A549 (cell line): ENCODE results near the gene ACOT4. TPM values are rescaled to one million over a fixed set of nuclear protein-coding genes. Genes with fewer than 3 reads are reported as not detected.

Experiments
- ATAC-seq, 2 experiments: fragments of 200-7000 bp in 1 of 2; fragments of >200 bp in 1 of 2; cut with Nextera tagmentation in 1 of 2; cut with Tn5 transposase in 1 of 2; 3 replicates each; pipeline versions ENCODE4 v1.8.0 to v1.9.1; 2018 to 2020; ENCODE audit warnings: mild to moderate bottlenecking in 1 of 2, moderate library complexity in 1 of 2
- CTCF ChIA-PET: fragments of 300-600 bp; sonication (Branson Sonifier 250); formaldehyde crosslinking; extraction: SDS; loops from one replicate; lab custom pipeline; 2021; ENCODE audit warnings: antibody characterized with exemption, inconsistent platforms; lab: Yijun Ruan, JAX
- POLR2A ChIA-PET: fragments of 350-600 bp; formaldehyde crosslinking; extraction: SDS; loops from one replicate; lab custom pipeline; 2021; ENCODE audit warnings: antibody characterized with exemption, inconsistent platforms; lab: Yijun Ruan, JAX
- DNase-seq, 2 experiments: peaks; one replicate each; pipeline versions ENCODE4 v3.0.0 to v3.0.0-alpha.2; 2011 to 2016; ENCODE audit warnings: low read depth in 1 of 2, low spot score in 1 of 2
- FAIRE-seq: peaks from 2 replicates; lab custom pipeline; 2011; peaks lifted over from hg19 to GRCh38; lab: Jason Lieb, UNC
- H3K27ac ChIP-seq, 2 experiments: fragments of >200 bp; sonication (Bioruptor Twin); formaldehyde crosslinking; 3 replicates each; pipeline ENCODE4 v1.5.1; 2016 to 2017
- H3K4me1 ChIP-seq: fragments of >200 bp; sonication (Bioruptor Twin); formaldehyde crosslinking; 3 replicates; pipeline ENCODE4 v1.6.1; 2016
- H3K4me2 ChIP-seq: fragments of >200 bp; sonication (Bioruptor Twin); formaldehyde crosslinking; 3 replicates; pipeline ENCODE4 v1.6.1; 2016
- H3K4me3 ChIP-seq: fragments of >200 bp; sonication (Bioruptor Twin); formaldehyde crosslinking; 3 replicates; pipeline ENCODE4 v1.5.1; 2016
- H3K9me3 ChIP-seq: fragments of >200 bp; sonication (Bioruptor Twin); formaldehyde crosslinking; 3 replicates; pipeline ENCODE4 v1.6.1; 2016
- CBX2 ChIP-seq: fragments of 200-600 bp; sonication (generic); IDR thresholded peaks from 2 replicates; pipeline ENCODE4 v1.6.1; 2016; ENCODE audit warnings: low read depth, mild to moderate bottlenecking, borderline replicate concordance
- CEBPB ChIP-seq, 2 experiments: fragments of >200 bp in 1 of 2; sonication (Bioruptor Twin) in 1 of 2; formaldehyde crosslinking in 1 of 2; IDR thresholded peaks; 2 replicates each; pipeline ENCODE4 v1.6.1; 2012 to 2016
- CHD2 ChIP-seq: fragments of 150-350 bp; IDR thresholded peaks from 2 replicates; pipeline ENCODE4 v1.6.1; 2014; ENCODE audit warnings: low read length; ENCODE audit not compliant: partially characterized antibody
- CTCF ChIP-seq: fragments of >200 bp; sonication (Bioruptor Twin); formaldehyde crosslinking; IDR thresholded peaks from 3 replicates; pipeline ENCODE4 v1.5.1; 2016
- EHMT2 ChIP-seq: fragments of 200-600 bp; sonication (generic); IDR thresholded peaks from 2 replicates; pipeline ENCODE4 v1.6.1; 2016; ENCODE audit warnings: antibody characterized with exemption, low read depth, mild to moderate bottlenecking, moderate library complexity
- FOXS1 ChIP-seq: fragments of 250-450 bp; sonication (Bioruptor Pico); IDR thresholded peaks from 2 replicates; pipeline ENCODE4 v1.5.0; 2020; ENCODE audit warnings: mild to moderate bottlenecking, moderate library complexity
- HMGXB4 ChIP-seq: fragments of 250-450 bp; sonication (Bioruptor Pico); IDR thresholded peaks from 2 replicates; pipeline ENCODE4 v1.5.0; 2021; ENCODE audit warnings: mild to moderate bottlenecking, moderate library complexity, borderline replicate concordance
- HOXB5 ChIP-seq: fragments of 250-450 bp; sonication (Bioruptor Pico); IDR thresholded peaks from 2 replicates; pipeline ENCODE4 v1.5.0; 2020; ENCODE audit warnings: mild to moderate bottlenecking, moderate library complexity
- MAZ ChIP-seq: fragments of 150-350 bp; IDR thresholded peaks from 2 replicates; pipeline ENCODE4 v1.6.1; 2014; ENCODE audit warnings: antibody characterized with exemption, low read depth, low read length, borderline replicate concordance
- PBX3 ChIP-seq: IDR thresholded peaks from 2 replicates; pipeline ENCODE4 v1.6.1; 2012
- PHF8 ChIP-seq: fragments of 200-600 bp; sonication (generic); IDR thresholded peaks from 2 replicates; pipeline ENCODE4 v1.6.1; 2016; ENCODE audit warnings: low read depth, mild to moderate bottlenecking, antibody characterized with exemption, moderate library complexity, borderline replicate concordance
- POLR2AphosphoS2 ChIP-seq: conservative IDR thresholded peaks from 2 replicates; pipeline ENCODE4 v1.6.1; 2012; ENCODE audit warnings: low read length, improper control_type of control experiment, inconsistent platforms
- RAD21 ChIP-seq, 2 experiments: fragments of >200 bp in 1 of 2; sonication (Bioruptor Twin) in 1 of 2; formaldehyde crosslinking in 1 of 2; IDR thresholded peaks in 1 of 2; conservative IDR thresholded peaks in 1 of 2; 2 replicates in 1 of 2; 3 replicates in 1 of 2; pipeline ENCODE4 v1.6.1; 2012 to 2018; ENCODE audit warnings: inconsistent platforms in 1 of 2
- RFX5 ChIP-seq: fragments of 450-650 bp; IDR thresholded peaks from 2 replicates; pipeline ENCODE4 v1.7.1; 2014; ENCODE audit warnings: antibody characterized with exemption, mild to moderate bottlenecking, moderate library complexity
- RNF2 ChIP-seq: fragments of 200-600 bp; sonication (generic); IDR thresholded peaks from 2 replicates; pipeline ENCODE4 v1.6.1; 2016; ENCODE audit warnings: low read depth, mild to moderate bottlenecking, antibody characterized with exemption, moderate library complexity, borderline replicate concordance
- USF2 ChIP-seq: fragments of 450-650 bp; IDR thresholded peaks from 2 replicates; pipeline ENCODE4 v1.6.1; 2014; ENCODE audit warnings: antibody characterized with exemption
- ZC3H11A ChIP-seq: fragments of 450-650 bp; IDR thresholded peaks from 2 replicates; pipeline ENCODE4 v1.6.1; 2014; ENCODE audit warnings: antibody characterized with exemption, mild to moderate bottlenecking
- ZFP36 ChIP-seq: fragments of 450-650 bp; IDR thresholded peaks from 2 replicates; pipeline ENCODE4 v1.6.1; 2014; ENCODE audit warnings: borderline replicate concordance; ENCODE audit not compliant: partially characterized antibody
- ZNF302 ChIP-seq: fragments of 250-450 bp; sonication (Bioruptor Pico); IDR thresholded peaks from 2 replicates; pipeline ENCODE4 v1.9.0; 2021; ENCODE audit warnings: inconsistent platforms, mild to moderate bottlenecking, moderate library complexity
- WGBS: methylation state at CpG from one replicate; pipeline ENCODE4 v1.1.6; 2017; ENCODE audit errors: missing lambda C conversion rate; 5-methylcytosine and 5-hydroxymethylcytosine counted together
- polyA plus RNA-seq, 4 experiments: library from polyadenylated mRNA; depleted of rRNA in 3 of 4; stranded (reverse); fragments of >200 nt; fragmentation: RNase III in 1 of 4; extraction: RNeasy Plus Mini Kit Qiagen cat#74134 plus additional on column Dnase treatment in 1 of 4; gene quantifications; 2 replicates in 3 of 4; 3 replicates in 1 of 4; pipeline ENCODE4 v1.2.3, GENCODE V29; 2011 to 2017

ACOT4 gene
- polyA plus RNA-seq, 2 of the 4 experiments (the other 2 are of a cell fraction): 1.6 to 2.7 TPM

- Histone ChIP-seq H3K4me3 (no peak overlapping the region), H3K27ac (no peak overlapping the region), H3K9me3 (no peaks in the 10 kb centered on the region), H3K4me2 (no peak overlapping the region), H3K4me1 (no peaks in the 10 kb centered on the region)
- ChIA-PET POLR2A (no interaction called here), CTCF (interaction anchor here (0.8 to 1.2 kb wide), 4 partner anchors 19 to 242 kb away, joined by 3 to 4 read pairs (median 3); no protein-coding TSS in a partner anchor)
- ATAC-seq: no peak
- WGBS: 80% methylated on average over 3 of the region's 3 CpGs
- DNase-seq: no peak
- no peak for FAIRE-seq
- no peak for TF ChIP-seq RFX5
- no peak for TF ChIP-seq FOXS1 (CRISPR knock-in tag)
- no peak for TF ChIP-seq CHD2
- TF ChIP-seq RAD21 (conservative IDR thresholded peaks at IDR 0.05 in 1 of 2, IDR thresholded peaks at IDR 0.05 in 1 of 2): no peak
- no peak for TF ChIP-seq HOXB5 (CRISPR knock-in tag)
- no peak for TF ChIP-seq HMGXB4 (CRISPR knock-in tag)
- no peak for TF ChIP-seq ZNF302
- no peak for TF ChIP-seq EHMT2
- no peak for TF ChIP-seq POLR2AphosphoS2
- no peak for TF ChIP-seq CBX2
- TF ChIP-seq PHF8: no peak
- TF ChIP-seq MAZ: no peak
- no peak for TF ChIP-seq CEBPB (IDR thresholded peaks at IDR 0.05)
These were observed 14.6 kb downstream of the ACOT4 start for GRCh38 chr14:73606271-73606670.

- POLR2A ChIA-PET: no interaction called here
These were observed 15.6 kb downstream of the ACOT4 start for GRCh38 chr14:73607241-73607640.

GRCh38 chr14:73610687-73611086 is 19.0 kb downstream of the ACOT4 start:
- ATAC-seq: no peak
- TF ChIP-seq MAZ (no peak), CTCF (no peak), EHMT2 (no peak), USF2 (no peak), ZC3H11A (no peak), RAD21 (conservative IDR thresholded peaks at IDR 0.05 in 1 of 2, IDR thresholded peaks at IDR 0.05 in 1 of 2) (no peak), PBX3 (no peak)
- ChIA-PET CTCF (interaction anchor here (1.0 kb wide), 1 partner anchor 41 kb away, joined by 4 read pairs; no protein-coding TSS in a partner anchor), POLR2A (interaction anchor here (0.6 kb wide), 1 partner anchor 72 kb away, joined by 4 read pairs; no protein-coding TSS in a partner anchor)
- DNase-seq: no peak
- H3K4me1 ChIP-seq: peaks cover 3% of the 10 kb centered on the region; the same call in 1 of the 3 replicates
- H3K4me3 ChIP-seq: no peak overlapping the region
- H3K9me3 ChIP-seq: no peaks in the 10 kb centered on the region
- FAIRE-seq: no peak
- no peak overlapping the region for H3K4me2 ChIP-seq
- H3K27ac ChIP-seq: no peak overlapping the region
- WGBS: 30% methylated on average over 2 of the region's 2 CpGs

More at GRCh38 chr14:73607241-73607640, 15.6 kb downstream of the ACOT4 start:
- no peak for ATAC-seq
- FAIRE-seq: no peak
- DNase-seq: no peak
- WGBS: 97% methylated on average over 1 of the region's 1 CpG
- Histone ChIP-seq H3K4me3 (no peak overlapping the region), H3K4me1 (no peaks in the 10 kb centered on the region; the same call in 2 of the 3 replicates), H3K27ac (no peak overlapping the region), H3K4me2 (no peak overlapping the region), H3K9me3 (no peaks in the 10 kb centered on the region)
- CTCF ChIA-PET: interaction anchor here (1.2 kb wide), 1 partner anchor 26 kb away, joined by 4 read pairs; no protein-coding TSS in a partner anchor
- TF ChIP-seq ZFP36 (peak; percentile 22), RNF2 (no peak)
